Mucosa of stomach (tissue), 1 donor: ENCODE results near the gene ZNF521.

ENCODE experiments used
- H3K27me3 ChIP-seq: one replicate; pipeline ENCODE4 v1.7.0; 2013; ENCODE audit warnings: mild to moderate bottlenecking, low read length; ENCODE audit not compliant: control insufficient read depth, insufficient read depth
- H3K36me3 ChIP-seq: one replicate; pipeline ENCODE4 v1.7.0; 2013; ENCODE audit warnings: low read length; ENCODE audit not compliant: control insufficient read depth, insufficient read depth
- H3K4me1 ChIP-seq: one replicate; pipeline ENCODE4 v1.7.0; 2013; ENCODE audit warnings: mild to moderate bottlenecking, low read length; ENCODE audit not compliant: control insufficient read depth, insufficient read depth
- H3K4me3 ChIP-seq: one replicate; pipeline ENCODE4 v1.7.0; 2013; ENCODE audit warnings: low read length
- H3K9ac ChIP-seq: one replicate; pipeline ENCODE4 v1.7.0; 2013; ENCODE audit warnings: mild to moderate bottlenecking, low read length, moderate library complexity
- H3K9me3 ChIP-seq: one replicate; pipeline ENCODE4 v1.7.0; 2013; ENCODE audit warnings: mild to moderate bottlenecking, low read length, moderate library complexity; ENCODE audit not compliant: control insufficient read depth
- donor health status: Pancreatic carcinoma.

Gene ZNF521

GRCh38 chr18:25081001-25081400 lies 271.0 kb downstream of the ZNF521 start:
- H3K9ac ChIP-seq, result no peak overlapping the region
- no peaks in the 10 kb centered on the region for H3K27me3 ChIP-seq
- no peaks in the 10 kb centered on the region for H3K9me3 ChIP-seq
- no peak overlapping the region for H3K4me3 ChIP-seq
- H3K4me1 ChIP-seq, result no peaks in the 10 kb centered on the region
- no peaks in the 10 kb centered on the region for H3K36me3 ChIP-seq

GRCh38 chr18:25080211-25080610 lies 271.8 kb downstream of the ZNF521 start:
- Histone ChIP-seq H3K9ac (no peak overlapping the region), H3K36me3 (no peaks in the 10 kb centered on the region), H3K9me3 (no peaks in the 10 kb centered on the region), H3K4me3 (no peak overlapping the region), H3K4me1 (no peaks in the 10 kb centered on the region), H3K27me3 (no peaks in the 10 kb centered on the region)

- Histone ChIP-seq H3K9me3 (no peaks in the 10 kb centered on the region), H3K36me3 (no peaks in the 10 kb centered on the region), H3K9ac (no peak overlapping the region), H3K4me3 (no peak overlapping the region), H3K4me1 (no peaks in the 10 kb centered on the region), H3K27me3 (no peaks in the 10 kb centered on the region)
Measured at GRCh38 chr18:25077944-25078723, 273.8 kb downstream of the ZNF521 start.

GRCh38 chr18:25077038-25077943 lies 274.7 kb downstream of the ZNF521 start:
- no peak overlapping the region for H3K9ac ChIP-seq
- no peak overlapping the region for H3K4me3 ChIP-seq
- no peaks in the 10 kb centered on the region for H3K9me3 ChIP-seq
- H3K27me3 ChIP-seq, result no peaks in the 10 kb centered on the region
- H3K4me1 ChIP-seq, result no peaks in the 10 kb centered on the region
- H3K36me3 ChIP-seq, result no peaks in the 10 kb centered on the region

- no peaks in the 10 kb centered on the region for H3K9me3 ChIP-seq
- H3K27me3 ChIP-seq, result no peaks in the 10 kb centered on the region
- H3K9ac ChIP-seq, result no peak overlapping the region
- no peaks in the 10 kb centered on the region for H3K4me1 ChIP-seq
- no peak overlapping the region for H3K4me3 ChIP-seq
- no peaks in the 10 kb centered on the region for H3K36me3 ChIP-seq
Measured at GRCh38 chr18:25075783-25076182, 276.2 kb downstream of the ZNF521 start.

GRCh38 chr18:25075331-25075730 lies 276.6 kb downstream of the ZNF521 start:
- Histone ChIP-seq H3K4me1 (no peaks in the 10 kb centered on the region), H3K9me3 (no peaks in the 10 kb centered on the region), H3K9ac (no peak overlapping the region), H3K27me3 (no peaks in the 10 kb centered on the region), H3K4me3 (no peak overlapping the region), H3K36me3 (no peaks in the 10 kb centered on the region)

- Histone ChIP-seq H3K27me3 (no peaks in the 10 kb centered on the region), H3K36me3 (no peaks in the 10 kb centered on the region), H3K4me3 (no peak overlapping the region), H3K9me3 (no peaks in the 10 kb centered on the region), H3K9ac (no peak overlapping the region), H3K4me1 (no peaks in the 10 kb centered on the region)
Measured at GRCh38 chr18:25074925-25075324, 277.0 kb downstream of the ZNF521 start.

GRCh38 chr18:25072205-25072604 lies 279.8 kb downstream of the ZNF521 start:
- no peaks in the 10 kb centered on the region for H3K36me3 ChIP-seq
- no peaks in the 10 kb centered on the region for H3K27me3 ChIP-seq
- H3K4me3 ChIP-seq, result no peak overlapping the region
- no peaks in the 10 kb centered on the region for H3K9me3 ChIP-seq
- H3K4me1 ChIP-seq, result no peaks in the 10 kb centered on the region
- no peak overlapping the region for H3K9ac ChIP-seq

- Histone ChIP-seq H3K4me1 (no peaks in the 10 kb centered on the region), H3K9ac (no peak overlapping the region), H3K9me3 (no peaks in the 10 kb centered on the region), H3K36me3 (no peaks in the 10 kb centered on the region), H3K27me3 (no peaks in the 10 kb centered on the region), H3K4me3 (no peak overlapping the region)
Measured at GRCh38 chr18:25067275-25068025, 284.5 kb downstream of the ZNF521 start.

- H3K9ac ChIP-seq, result no peak overlapping the region
- H3K4me3 ChIP-seq, result no peak overlapping the region
- no peaks in the 10 kb centered on the region for H3K9me3 ChIP-seq
- H3K27me3 ChIP-seq, result no peaks in the 10 kb centered on the region
- no peaks in the 10 kb centered on the region for H3K36me3 ChIP-seq
- H3K4me1 ChIP-seq, result no peaks in the 10 kb centered on the region
Measured at GRCh38 chr18:25066516-25066915, 285.4 kb downstream of the ZNF521 start.

GRCh38 chr18:25062720-25063119 lies 289.2 kb downstream of the ZNF521 start:
- Histone ChIP-seq H3K4me1 (no peaks in the 10 kb centered on the region), H3K9me3 (no peaks in the 10 kb centered on the region), H3K4me3 (no peak overlapping the region), H3K27me3 (no peaks in the 10 kb centered on the region), H3K9ac (no peak overlapping the region), H3K36me3 (no peaks in the 10 kb centered on the region)

- H3K27me3 ChIP-seq, result no peaks in the 10 kb centered on the region
- H3K9me3 ChIP-seq, result no peaks in the 10 kb centered on the region
- no peaks in the 10 kb centered on the region for H3K4me1 ChIP-seq
- H3K36me3 ChIP-seq, result no peaks in the 10 kb centered on the region
- H3K4me3 ChIP-seq, result no peak overlapping the region
- H3K9ac ChIP-seq, result no peak overlapping the region
Measured at GRCh38 chr18:25061395-25061794, 290.6 kb downstream of the ZNF521 start.
